ENCODE results near the gene PWWP2B.

Gene PWWP2B

GRCh38 chr10:132407846-132408278 lies 10.9 kb downstream of the PWWP2B start:
- no peak for DNase-seq (ENCODE audit: low read depth)

- DNase-seq (ENCODE audit: low read depth), result no peak
These were observed 11.4 kb downstream of the PWWP2B start for GRCh38 chr10:132408367-132408781.

- DNase-seq (ENCODE audit: low read depth), result no peak
These were observed 12.0 kb downstream of the PWWP2B start for GRCh38 chr10:132408823-132409666.

GRCh38 chr10:132409667-132410028 lies 12.6 kb downstream of the PWWP2B start:
- no peak for DNase-seq (ENCODE audit: low read depth)

GRCh38 chr10:132410056-132410778 lies 13.2 kb downstream of the PWWP2B start:
- DNase-seq (ENCODE audit: low read depth), result no peak

GRCh38 chr10:132410779-132411532 lies 14.0 kb downstream of the PWWP2B start:
- DNase-seq (ENCODE audit: low read depth), result no peak

- no peak for DNase-seq (ENCODE audit: low read depth)
These were observed 14.7 kb downstream of the PWWP2B start for GRCh38 chr10:132411561-132412253.

GRCh38 chr10:132412316-132413192 lies 15.6 kb downstream of the PWWP2B start:
- no peak for DNase-seq (ENCODE audit: low read depth)

- DNase-seq (ENCODE audit: low read depth), result no peak
These were observed 16.5 kb downstream of the PWWP2B start for GRCh38 chr10:132413226-132414205.

GRCh38 chr10:132414402-132415016 lies 17.5 kb downstream of the PWWP2B start:
- no peak for DNase-seq (ENCODE audit: low read depth)

GRCh38 chr10:132415255-132415654 lies 18.3 kb downstream of the PWWP2B start:
- DNase-seq (ENCODE audit: low read depth), result no peak

- DNase-seq (ENCODE audit: low read depth), result no peak
These were observed 19.0 kb downstream of the PWWP2B start for GRCh38 chr10:132415956-132416355.

GRCh38 chr10:132416566-132417256 lies 19.7 kb downstream of the PWWP2B start:
- no peak for DNase-seq (ENCODE audit: low read depth)

GRCh38 chr10:132417257-132417910 lies 20.4 kb downstream of the PWWP2B start:
- DNase-seq (ENCODE audit: low read depth), result no peak

GRCh38 chr10:132417957-132418441 lies 21.0 kb downstream of the PWWP2B start:
- no peak for DNase-seq (ENCODE audit: low read depth)

GRCh38 chr10:132418527-132419416 lies 21.8 kb downstream of the PWWP2B start:
- no peak for DNase-seq (ENCODE audit: low read depth)
